ENCODE results near the gene ATRNL1.

DNA sequence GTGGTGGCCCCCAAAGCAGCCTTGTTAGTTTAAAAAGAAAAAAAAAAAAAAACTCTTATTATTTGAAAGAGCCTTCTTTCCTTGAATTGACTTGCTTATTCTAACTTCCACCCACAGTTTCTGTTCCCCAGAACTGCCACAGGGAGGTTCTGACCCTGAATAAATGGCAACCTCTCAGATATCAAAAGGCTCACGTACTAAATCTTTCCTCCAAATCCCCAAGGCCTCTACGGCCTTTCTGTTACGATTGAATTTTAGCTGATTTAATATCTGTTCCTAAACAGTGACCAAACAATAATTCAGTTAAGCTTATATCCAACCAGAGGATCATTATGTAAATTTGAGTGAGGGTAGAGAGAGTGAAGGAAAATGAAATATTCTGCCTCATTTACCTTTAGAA is 697.1 kb downstream of the ATRNL1 start:
- TF ChIP-seq, protein P1, sequence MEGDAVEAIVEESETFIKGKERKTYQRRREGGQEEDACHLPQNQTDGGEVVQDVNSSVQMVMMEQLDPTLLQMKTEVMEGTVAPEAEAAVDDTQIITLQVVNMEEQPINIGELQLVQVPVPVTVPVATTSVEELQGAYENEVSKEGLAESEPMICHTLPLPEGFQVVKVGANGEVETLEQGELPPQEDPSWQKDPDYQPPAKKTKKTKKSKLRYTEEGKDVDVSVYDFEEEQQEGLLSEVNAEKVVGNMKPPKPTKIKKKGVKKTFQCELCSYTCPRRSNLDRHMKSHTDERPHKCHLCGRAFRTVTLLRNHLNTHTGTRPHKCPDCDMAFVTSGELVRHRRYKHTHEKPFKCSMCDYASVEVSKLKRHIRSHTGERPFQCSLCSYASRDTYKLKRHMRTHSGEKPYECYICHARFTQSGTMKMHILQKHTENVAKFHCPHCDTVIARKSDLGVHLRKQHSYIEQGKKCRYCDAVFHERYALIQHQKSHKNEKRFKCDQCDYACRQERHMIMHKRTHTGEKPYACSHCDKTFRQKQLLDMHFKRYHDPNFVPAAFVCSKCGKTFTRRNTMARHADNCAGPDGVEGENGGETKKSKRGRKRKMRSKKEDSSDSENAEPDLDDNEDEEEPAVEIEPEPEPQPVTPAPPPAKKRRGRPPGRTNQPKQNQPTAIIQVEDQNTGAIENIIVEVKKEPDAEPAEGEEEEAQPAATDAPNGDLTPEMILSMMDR (IDR thresholded peaks at IDR 0.05; ENCODE audit: poor library complexity, severe bottlenecking), result no peak
- TF ChIP-seq POLR2AphosphoS5 (IDR thresholded peaks at IDR 0.05) (no peak), EP300 (conservative IDR thresholded peaks at IDR 0.05; ENCODE audit: poor library complexity, severe bottlenecking) (no peak), EZH2 (IDR thresholded peaks at IDR 0.05; ENCODE audit: borderline replicate concordance, insufficient read depth, low read length, poor library complexity, severe bottlenecking) (no peak), RAD21 (conservative IDR thresholded peaks at IDR 0.05) (no peak), MXI1 (conservative IDR thresholded peaks at IDR 0.05; ENCODE audit: poor library complexity, severe bottlenecking) (no peak), TAF1 (IDR thresholded peaks at IDR 0.05; ENCODE audit: low read depth) (no peak)
- TF ChIP-seq, protein P2, sequence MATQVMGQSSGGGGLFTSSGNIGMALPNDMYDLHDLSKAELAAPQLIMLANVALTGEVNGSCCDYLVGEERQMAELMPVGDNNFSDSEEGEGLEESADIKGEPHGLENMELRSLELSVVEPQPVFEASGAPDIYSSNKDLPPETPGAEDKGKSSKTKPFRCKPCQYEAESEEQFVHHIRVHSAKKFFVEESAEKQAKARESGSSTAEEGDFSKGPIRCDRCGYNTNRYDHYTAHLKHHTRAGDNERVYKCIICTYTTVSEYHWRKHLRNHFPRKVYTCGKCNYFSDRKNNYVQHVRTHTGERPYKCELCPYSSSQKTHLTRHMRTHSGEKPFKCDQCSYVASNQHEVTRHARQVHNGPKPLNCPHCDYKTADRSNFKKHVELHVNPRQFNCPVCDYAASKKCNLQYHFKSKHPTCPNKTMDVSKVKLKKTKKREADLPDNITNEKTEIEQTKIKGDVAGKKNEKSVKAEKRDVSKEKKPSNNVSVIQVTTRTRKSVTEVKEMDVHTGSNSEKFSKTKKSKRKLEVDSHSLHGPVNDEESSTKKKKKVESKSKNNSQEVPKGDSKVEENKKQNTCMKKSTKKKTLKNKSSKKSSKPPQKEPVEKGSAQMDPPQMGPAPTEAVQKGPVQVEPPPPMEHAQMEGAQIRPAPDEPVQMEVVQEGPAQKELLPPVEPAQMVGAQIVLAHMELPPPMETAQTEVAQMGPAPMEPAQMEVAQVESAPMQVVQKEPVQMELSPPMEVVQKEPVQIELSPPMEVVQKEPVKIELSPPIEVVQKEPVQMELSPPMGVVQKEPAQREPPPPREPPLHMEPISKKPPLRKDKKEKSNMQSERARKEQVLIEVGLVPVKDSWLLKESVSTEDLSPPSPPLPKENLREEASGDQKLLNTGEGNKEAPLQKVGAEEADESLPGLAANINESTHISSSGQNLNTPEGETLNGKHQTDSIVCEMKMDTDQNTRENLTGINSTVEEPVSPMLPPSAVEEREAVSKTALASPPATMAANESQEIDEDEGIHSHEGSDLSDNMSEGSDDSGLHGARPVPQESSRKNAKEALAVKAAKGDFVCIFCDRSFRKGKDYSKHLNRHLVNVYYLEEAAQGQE (IDR thresholded peaks at IDR 0.05; ENCODE audit: borderline replicate concordance), result no peak
